GM18858 (cell line): Measurements from ENCODE around the gene CMTM4.
"Not testable (repeated sequence)": the region's sequence is repeated elsewhere in the genome, so short reads cannot be mapped to it uniquely, and the experiment has no call there.

ENCODE experiments used
- ATAC-seq: cut with Tn5 transposase; IDR thresholded peaks from one replicate; pipeline ENCODE4 v1.9.1; 2021; ENCODE audit not compliant: unreplicated experiment

The CMTM4 gene

GRCh38 chr16:66617728-66618127, 78.8 kb downstream of the CMTM4 start:
- ATAC-seq, result no peak

- no peak for ATAC-seq
Measured at GRCh38 chr16:66617010-66617434, 79.5 kb downstream of the CMTM4 start.

GRCh38 chr16:66616592-66616991, 80.0 kb downstream of the CMTM4 start:
- no peak for ATAC-seq

- no peak for ATAC-seq
Measured at GRCh38 chr16:66616169-66616568, 80.4 kb downstream of the CMTM4 start.

GRCh38 chr16:66614161-66614802, 82.3 kb downstream of the CMTM4 start:
- no peak for ATAC-seq

GRCh38 chr16:66612422-66612821, 84.1 kb downstream of the CMTM4 start:
- no peak for ATAC-seq

GRCh38 chr16:66611911-66612310, 84.6 kb downstream of the CMTM4 start:
- not testable (repeated sequence) for ATAC-seq

- no peak for ATAC-seq
Measured at GRCh38 chr16:66610111-66610820, 86.3 kb downstream of the CMTM4 start.

- no peak for ATAC-seq
Measured at GRCh38 chr16:66609139-66609510, 87.4 kb downstream of the CMTM4 start.

GRCh38 chr16:66608241-66609138, 88.1 kb downstream of the CMTM4 start:
- ATAC-seq, result peak; percentile 40

- ATAC-seq, result peak; percentile 62
Measured at GRCh38 chr16:66605979-66606751, 90.4 kb downstream of the CMTM4 start.

GRCh38 chr16:66605177-66605978, 91.2 kb downstream of the CMTM4 start:
- no peak for ATAC-seq

- ATAC-seq, result no peak
Measured at GRCh38 chr16:66604376-66605176, 92.0 kb downstream of the CMTM4 start, which contains the start of gene CMTM3. Gene CMTM3 (plus strand): TSS chr16:66604704. CDS start chr16:66604806, 102 bp downstream.

- ATAC-seq, result no peak
Measured at GRCh38 chr16:66603537-66604375, 92.8 kb downstream of the CMTM4 start.

GRCh38 chr16:66601471-66601870, 95.1 kb downstream of the CMTM4 start:
- ATAC-seq, result no peak

- no peak for ATAC-seq
Measured at GRCh38 chr16:66600477-66600876, 96.1 kb downstream of the CMTM4 start.

- ATAC-seq, result no peak
Measured at GRCh38 chr16:66599726-66600125, 96.8 kb downstream of the CMTM4 start.

- ATAC-seq, result no peak
Measured at GRCh38 chr16:66598111-66598510, 98.4 kb downstream of the CMTM4 start.
